Esophagus squamous epithelium (tissue), 4 donors: ENCODE data around the gene CST3.

Experiments used
- CTCF ChIP-seq, 6 experiments: fragments of 450-650 bp in 4 of 6; fragments of 200-600 bp in 2 of 6; sonication (generic) in 2 of 6; IDR thresholded peaks; one replicate each; pipeline ENCODE4 v1.5.1; 2016 to 2019; ENCODE audit warnings: antibody characterized with exemption in 6 of 6, mild to moderate bottlenecking in 4 of 6, moderate library complexity in 4 of 6
- POLR2A ChIP-seq, 4 donors: fragments of 450-650 bp; IDR thresholded peaks; one replicate each; pipeline ENCODE4 v1.6.1; 2017; ENCODE audit warnings: antibody characterized with exemption in 4 of 4, mild to moderate bottlenecking in 4 of 4, moderate library complexity in 3 of 4

- TF ChIP-seq CTCF (IDR thresholded peaks at IDR 0.05): no peak
- TF ChIP-seq POLR2A (IDR thresholded peaks at IDR 0.05): no peak
Measured at GRCh38 chr20:23607497-23608245, 30.1 kb downstream of the CST3 start.
